Thyroid gland (tissue), 4 donors: ENCODE data around the gene RPS6KA5.

Experiments
- POLR2A ChIP-seq, 2 donors: fragments of 450-650 bp; IDR thresholded peaks; one replicate each; pipeline ENCODE4 v1.6.1; 2017; ENCODE audit warnings: antibody characterized with exemption in 2 of 2, mild to moderate bottlenecking in 2 of 2, moderate library complexity in 1 of 2
- TF ChIP-seq, protein P1 (sequence below), 6 experiments: fragments of 200-600 bp in 3 of 6; fragments of 450-650 bp in 3 of 6; sonication (generic) in 3 of 6; IDR thresholded peaks; one replicate each; pipeline ENCODE4 v1.5.1; 2016 to 2019; ENCODE audit warnings: antibody characterized with exemption in 6 of 6, mild to moderate bottlenecking in 2 of 6, inconsistent platforms in 1 of 6, moderate library complexity in 1 of 6

DNA sequence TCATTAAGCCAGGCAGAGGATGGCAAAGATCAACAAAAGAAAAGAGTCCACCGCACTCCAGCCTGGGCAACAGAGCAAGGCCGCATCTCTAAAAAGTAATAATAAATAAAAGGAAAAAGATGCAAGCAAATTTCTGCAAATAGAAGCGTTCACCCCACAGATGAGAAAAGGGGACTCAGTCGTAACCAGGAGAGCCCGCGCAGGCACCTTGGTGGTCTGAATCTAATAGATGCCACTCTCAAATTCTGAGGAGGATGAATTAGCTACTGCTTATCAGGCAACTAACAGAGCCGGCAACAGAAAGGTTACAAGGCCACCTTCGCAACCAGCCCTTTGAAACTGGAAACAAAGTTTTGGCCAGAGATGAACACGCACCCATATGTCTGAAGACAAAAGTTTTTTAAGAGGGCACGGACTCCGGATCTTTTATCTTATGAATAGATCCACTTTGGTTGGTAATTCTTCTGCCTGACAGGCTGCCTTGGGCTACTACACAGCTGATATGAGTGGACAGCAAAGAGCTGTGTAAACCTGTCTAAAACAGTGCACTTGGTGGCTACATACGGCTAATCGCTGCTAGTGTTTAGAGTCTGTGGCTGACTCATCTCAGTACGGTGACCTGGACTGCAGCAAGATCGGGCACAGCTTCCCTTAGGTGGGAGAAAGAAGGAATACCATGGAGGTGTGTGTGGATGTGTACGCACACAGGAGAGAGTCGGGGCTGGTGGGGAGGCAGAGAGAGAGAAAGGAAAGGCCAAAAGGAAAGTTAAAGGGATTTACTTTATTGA is 211.3 kb downstream of the RPS6KA5 start:
- TF ChIP-seq, protein P1, sequence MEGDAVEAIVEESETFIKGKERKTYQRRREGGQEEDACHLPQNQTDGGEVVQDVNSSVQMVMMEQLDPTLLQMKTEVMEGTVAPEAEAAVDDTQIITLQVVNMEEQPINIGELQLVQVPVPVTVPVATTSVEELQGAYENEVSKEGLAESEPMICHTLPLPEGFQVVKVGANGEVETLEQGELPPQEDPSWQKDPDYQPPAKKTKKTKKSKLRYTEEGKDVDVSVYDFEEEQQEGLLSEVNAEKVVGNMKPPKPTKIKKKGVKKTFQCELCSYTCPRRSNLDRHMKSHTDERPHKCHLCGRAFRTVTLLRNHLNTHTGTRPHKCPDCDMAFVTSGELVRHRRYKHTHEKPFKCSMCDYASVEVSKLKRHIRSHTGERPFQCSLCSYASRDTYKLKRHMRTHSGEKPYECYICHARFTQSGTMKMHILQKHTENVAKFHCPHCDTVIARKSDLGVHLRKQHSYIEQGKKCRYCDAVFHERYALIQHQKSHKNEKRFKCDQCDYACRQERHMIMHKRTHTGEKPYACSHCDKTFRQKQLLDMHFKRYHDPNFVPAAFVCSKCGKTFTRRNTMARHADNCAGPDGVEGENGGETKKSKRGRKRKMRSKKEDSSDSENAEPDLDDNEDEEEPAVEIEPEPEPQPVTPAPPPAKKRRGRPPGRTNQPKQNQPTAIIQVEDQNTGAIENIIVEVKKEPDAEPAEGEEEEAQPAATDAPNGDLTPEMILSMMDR (IDR thresholded peaks at IDR 0.05): no peak
- TF ChIP-seq POLR2A (IDR thresholded peaks at IDR 0.05): no peak
